Epithelial cell of prostate (primary cell): ENCODE data around the gene WDR87.
"Not testable (repeated sequence)": the region's sequence is repeated elsewhere in the genome, so short reads cannot be mapped to it uniquely, and the experiment has no call there.

ENCODE experiments used
- DNase-seq: peaks from one replicate; pipeline ENCODE4 v3.0.0-alpha.2; 2011; ENCODE audit warnings: low read depth, low spot score
- H3K27ac ChIP-seq: fragments of 450-650 bp; 2 replicates; pipeline ENCODE4 v1.5.1; 2017; ENCODE audit warnings: mild to moderate bottlenecking

Gene WDR87

DNA sequence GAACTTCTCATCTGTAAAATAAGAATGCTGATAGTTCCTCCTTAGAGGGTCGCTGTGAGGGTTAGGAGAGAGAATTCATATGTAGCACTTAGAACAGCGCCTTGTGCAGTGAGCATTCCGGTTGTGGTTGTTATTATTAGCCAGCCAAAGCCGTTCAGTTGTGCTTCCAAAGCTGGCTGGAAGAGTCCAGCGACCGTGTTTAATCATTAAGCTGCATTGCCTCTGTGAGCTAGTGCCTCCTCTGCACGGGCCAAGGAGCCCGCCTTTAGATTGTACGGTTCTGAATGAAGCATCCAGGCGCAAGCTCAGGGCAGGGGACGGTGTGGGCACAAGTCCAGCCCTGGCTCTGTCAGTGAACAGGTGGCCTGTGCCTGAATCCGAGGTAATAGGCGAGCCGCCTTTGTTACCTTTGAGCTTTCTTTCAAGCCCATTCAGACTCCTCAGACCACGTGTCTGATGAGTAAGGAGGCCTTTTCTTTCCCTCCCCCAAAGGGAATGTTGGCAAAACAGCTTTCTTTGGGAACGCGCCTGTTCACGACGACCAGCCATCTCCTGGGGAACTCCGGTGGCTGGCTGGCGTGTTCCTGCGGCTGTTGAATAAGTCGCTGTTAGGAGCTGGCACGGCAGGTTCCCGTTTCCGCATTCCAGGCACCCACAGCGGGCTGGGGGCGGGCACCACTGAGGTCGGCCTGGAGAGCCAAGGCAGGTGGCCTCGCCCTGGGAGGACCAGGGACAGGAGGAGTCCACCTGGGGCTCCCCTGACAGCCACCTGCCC, 25.7 kb upstream of the WDR87 start:
- peak; percentile 73 for DNase-seq
- peak overlapping the region; percentile 84 for H3K27ac ChIP-seq

DNA sequence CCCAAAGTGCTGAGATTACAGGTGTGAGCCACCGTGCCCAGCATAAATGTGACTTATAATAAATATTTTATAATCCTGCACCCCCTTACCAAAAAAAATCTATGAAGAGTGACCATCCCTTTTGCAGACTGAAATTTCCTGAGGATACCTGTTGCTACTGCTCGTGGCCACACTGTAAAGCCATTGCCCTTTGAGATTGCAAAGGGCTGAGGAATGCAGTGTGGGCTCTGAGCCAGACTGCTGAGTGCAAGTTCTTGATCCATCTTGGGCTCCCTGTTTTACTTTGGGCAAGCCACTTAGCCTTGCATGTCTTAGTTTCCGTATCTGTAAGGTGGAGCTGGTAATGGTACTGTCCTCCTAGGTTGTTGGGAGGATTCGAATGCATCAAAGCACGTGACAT, 24.0 kb upstream of the WDR87 start:
- no peak for DNase-seq
- no peak overlapping the region for H3K27ac ChIP-seq

DNA sequence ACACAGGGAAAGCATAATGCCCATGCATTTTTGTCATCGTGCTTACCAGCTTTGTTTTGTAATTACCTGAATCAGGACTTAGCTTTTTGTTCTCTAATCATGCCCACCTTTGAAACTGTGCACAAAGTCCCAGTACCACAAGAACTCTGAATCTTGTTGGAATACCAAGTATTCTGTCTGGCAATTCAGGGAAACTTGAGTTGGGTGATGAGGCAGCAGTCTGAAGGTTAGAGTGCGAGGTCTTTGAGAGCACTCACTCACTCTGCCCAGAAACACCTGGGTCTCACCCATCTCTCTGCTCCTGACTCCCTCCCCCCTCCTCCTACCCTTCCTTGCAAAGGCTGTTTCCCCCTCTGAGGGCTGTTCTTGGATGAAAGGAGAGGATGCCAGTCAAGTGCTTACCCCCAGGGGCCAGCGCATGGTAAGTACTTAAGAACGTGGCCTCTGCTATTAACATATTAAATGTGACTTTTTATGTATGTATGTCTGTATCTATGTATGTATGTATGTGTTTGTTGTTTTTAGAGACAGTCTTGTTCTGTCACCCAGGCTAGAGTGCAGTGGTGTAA, 23.0 kb upstream of the WDR87 start:
- no peak for DNase-seq
- no peak overlapping the region for H3K27ac ChIP-seq

DNA sequence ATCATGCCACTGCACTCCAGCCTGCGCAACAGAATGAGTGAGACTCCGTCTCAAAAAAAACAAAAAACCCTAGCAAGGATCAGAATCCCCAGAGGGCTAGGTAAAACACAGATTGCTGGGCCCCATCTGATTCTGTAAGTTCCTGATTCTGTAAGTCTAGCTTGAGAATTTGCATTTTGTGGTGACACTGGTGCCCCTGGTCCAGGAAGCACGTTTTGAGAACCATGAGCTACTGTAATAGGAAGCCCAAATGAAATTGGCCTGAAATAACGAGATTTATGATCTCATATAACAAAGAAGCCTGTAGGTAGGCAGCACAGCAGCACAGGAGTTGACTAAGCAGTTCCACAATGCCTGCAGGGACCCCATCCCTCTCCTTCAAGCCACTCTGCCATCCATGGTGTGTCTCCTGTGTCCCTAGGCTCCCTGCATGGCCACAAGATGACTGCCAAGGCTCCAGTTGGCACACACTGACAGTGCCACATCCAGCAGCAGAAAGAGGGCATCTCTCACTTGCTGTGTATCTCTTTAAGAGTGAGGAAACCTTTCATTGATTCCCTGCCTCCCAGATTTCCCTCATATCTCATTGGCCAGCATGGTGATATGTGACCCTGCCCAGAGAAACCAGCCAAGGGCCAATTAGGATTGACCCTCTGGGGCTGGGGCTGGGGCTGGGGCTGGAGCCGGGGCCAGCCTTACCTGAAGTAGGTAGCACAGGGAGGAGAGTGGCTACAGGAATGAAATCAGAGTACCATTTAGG, 22.3 kb upstream of the WDR87 start:
- no peak overlapping the region for H3K27ac ChIP-seq

DNA sequence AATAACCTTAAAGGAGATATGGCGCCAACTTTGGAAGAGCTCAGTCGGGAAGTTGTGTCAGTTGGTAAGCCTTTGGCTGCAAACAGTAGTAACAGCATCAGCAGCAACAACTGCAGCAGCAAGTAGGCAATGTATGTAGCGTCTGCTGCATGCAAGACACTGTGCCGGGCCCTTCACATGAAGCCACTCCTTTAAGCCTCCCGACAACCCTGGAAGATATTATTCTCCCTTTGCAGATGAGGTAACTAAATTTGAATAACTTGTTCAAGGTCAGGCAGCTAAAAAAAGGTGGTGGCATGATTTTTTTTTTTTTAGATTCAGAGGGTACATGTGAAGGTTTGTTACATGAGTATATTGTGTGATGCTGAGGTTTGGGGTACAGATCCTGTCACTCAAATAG, 20.3 kb upstream of the WDR87 start:
- DNase-seq = no peak
- H3K27ac ChIP-seq = no peak overlapping the region

More for the DNA sequence above, 22.3 kb upstream of the WDR87 start:
- DNase-seq = no peak

DNA sequence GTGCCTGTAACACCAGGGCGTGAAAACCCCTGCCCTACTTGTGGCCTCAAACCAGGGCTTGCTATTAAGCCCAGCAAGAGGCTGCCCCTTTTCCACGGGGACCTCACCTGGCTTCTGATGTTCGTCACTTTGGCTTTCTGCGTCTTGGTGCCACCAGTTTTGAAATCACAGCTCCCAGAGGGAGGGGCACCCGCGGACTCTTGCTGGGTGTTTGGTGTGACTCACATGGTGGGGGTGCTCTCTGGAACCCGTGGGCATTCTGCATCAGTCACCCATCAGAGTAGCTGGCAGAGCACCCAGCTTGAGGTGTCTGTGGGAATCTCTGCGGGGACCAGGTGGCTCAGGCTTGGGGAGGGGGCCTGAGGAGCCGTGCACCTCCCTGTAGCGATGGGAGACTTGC, 19.9 kb upstream of the WDR87 start:
- no peak overlapping the region for H3K27ac ChIP-seq
- no peak for DNase-seq

DNA sequence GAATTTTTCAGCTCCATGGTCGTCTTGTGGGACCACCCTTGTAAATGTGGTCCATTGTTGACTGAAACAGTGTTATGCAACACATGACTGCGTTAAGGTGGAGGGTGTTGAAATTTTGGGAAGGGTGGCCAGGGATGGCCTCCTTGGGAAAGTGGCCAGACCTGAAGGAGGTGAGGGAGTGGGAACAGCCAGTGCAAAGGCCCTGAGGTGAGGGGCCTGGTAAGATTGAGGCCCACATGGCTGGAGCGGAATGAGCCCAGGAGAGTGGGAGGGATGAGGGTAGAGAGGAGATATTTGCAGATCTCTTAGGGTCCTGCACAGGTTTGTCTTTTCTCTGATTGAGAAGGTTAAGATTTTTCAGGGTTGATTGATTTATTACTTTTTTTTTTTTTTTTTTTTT, 18.8 kb upstream of the WDR87 start:
- H3K27ac ChIP-seq = no peak overlapping the region

DNA sequence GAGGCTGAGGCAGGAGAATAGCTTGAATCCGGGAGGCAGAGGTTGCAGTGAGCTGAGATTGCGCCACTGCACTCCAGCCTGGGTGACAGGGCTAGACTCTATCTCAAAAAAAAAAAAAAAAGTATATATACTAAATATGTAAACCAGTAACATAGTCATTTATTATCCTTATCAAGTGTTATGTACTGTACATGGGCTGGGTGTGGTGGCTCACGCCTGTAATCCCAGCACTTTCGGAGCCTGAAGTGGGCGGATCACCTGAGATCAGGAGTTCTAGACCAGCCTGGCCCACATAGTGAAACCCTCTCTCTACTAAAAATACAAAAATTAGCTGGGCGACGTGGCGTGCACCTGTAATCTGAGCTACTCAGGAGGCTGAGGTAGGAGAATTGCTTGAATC, 18.2 kb upstream of the WDR87 start:
- H3K27ac ChIP-seq, DNase-seq: not testable (repeated sequence)

More for the DNA sequence above, 18.8 kb upstream of the WDR87 start:
- DNase-seq = no peak

DNA sequence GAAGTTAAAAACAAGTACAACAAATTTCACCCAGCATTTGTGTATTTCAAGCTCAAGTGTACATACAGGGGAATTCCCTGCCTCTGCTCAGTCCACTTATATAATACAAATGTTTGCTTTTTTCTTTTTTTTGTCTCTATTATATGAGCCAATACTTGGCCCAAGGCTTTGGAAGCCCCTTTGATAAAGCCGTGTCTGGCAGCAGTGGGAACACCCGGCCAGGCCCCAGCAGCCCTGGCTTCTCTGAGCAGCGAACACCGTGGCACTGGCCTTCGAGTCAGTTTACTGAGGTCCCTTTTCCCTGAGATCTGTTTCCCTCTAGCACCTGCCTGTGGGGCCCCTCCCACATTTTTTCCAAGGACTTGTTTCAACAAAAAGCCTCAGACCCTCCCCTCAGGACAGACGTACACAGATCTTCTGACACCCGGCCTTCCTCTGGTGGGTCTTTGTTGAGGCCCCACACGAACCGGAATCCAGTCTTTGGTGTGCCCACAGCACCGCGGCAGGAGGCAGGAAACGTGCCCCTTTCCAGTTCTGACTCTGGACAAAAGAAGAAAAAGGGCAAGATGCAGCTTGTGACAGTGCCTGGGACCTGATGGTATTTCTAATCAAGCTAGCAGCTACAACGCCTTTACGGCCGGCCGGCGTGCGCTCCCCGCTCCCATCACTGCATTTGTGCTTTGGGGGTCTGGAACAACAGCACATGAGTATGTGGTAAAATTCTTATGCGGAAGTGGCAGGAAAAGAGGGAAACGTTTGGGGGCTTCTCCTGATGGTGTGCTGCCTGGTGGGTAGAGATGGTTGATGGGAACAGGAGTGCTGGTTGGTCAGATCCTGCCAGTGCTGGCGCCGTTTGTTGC, 14.4 kb upstream of the WDR87 start:
- DNase-seq = no peak
- peak overlapping the region; percentile 28 for H3K27ac ChIP-seq

DNA sequence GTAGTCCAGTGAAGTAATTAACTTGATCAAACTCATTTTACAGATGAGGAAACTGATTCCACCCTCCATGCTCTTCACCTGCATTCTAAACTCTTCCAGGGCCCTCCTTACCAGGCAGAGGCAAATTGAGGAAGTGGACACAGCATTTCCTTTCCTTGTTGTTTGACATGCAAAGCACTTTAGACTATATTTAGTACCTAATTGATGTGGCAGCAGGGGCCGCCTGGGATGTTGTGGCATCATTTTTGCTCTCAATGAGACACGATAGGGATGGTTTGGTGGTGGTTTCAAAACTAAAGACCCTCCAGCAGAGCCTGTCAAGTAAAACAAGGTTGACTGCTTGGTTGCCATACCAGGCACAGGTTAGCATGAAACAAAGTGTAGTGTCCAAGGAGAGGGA, 8.5 kb upstream of the WDR87 start:
- H3K27ac ChIP-seq = no peak overlapping the region
- DNase-seq = no peak

DNA sequence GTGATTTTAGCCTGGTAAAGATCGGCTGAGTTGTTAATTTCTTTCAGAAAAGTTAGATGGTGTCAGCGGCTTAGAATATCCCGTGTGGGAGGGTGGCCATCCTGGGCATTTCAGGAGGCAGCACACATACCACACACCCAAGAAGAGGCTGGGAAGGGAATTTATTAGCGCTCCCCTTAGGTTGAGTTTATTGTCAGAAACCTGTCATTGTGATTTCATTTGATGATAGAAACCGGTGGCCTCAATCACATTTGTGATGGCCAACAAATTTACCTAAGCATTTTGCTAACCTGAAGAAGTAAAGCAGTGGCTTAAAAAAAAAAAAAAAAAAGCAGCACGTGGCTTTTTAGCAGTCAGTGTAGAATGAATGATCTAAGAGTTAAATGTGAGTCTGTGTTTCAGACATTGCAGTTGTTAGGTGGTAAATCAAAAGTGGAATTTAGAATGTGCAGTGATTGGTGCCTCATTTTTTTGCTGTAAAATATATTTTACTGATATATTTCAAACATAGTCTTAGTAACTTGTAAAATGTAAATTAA, 3.3 kb upstream of the WDR87 start:
- no peak overlapping the region for H3K27ac ChIP-seq

DNA sequence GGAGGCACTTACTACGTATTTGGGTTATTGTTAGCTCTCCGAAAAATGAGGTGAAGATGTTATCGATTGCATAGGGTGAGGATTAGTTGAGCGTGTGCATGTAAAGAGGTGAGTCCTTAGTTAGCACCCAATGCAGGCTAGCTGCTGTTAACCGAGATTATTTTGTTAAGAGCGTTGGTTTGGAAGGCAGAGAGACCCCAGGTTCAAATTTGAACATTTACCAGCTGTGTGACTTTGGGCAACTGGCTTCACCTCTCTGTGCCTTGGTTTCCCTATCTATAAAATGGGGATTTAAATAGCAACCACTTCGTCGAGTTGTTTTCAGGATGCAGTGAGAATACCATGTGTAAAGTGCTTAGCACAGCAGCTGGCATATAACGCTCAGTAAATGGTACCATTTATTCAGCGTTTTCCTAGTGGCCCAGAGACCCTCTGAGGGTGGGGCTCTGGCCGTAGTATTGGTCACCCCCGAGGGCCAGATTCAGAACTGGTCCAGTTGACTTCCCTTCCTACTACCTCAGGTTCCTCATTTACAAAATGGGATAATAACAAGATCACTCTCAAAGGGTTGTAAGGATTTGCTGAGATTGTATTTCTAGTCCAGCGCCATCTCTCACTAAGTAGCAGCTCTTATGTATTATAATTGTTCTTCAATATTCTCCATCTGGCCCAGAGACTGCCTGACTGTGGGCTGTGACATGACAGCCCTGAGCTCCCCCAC, 1.5 kb upstream of the WDR87 start:
- no peak for DNase-seq

More for the DNA sequence above, 3.3 kb upstream of the WDR87 start:
- no peak for DNase-seq

DNA sequence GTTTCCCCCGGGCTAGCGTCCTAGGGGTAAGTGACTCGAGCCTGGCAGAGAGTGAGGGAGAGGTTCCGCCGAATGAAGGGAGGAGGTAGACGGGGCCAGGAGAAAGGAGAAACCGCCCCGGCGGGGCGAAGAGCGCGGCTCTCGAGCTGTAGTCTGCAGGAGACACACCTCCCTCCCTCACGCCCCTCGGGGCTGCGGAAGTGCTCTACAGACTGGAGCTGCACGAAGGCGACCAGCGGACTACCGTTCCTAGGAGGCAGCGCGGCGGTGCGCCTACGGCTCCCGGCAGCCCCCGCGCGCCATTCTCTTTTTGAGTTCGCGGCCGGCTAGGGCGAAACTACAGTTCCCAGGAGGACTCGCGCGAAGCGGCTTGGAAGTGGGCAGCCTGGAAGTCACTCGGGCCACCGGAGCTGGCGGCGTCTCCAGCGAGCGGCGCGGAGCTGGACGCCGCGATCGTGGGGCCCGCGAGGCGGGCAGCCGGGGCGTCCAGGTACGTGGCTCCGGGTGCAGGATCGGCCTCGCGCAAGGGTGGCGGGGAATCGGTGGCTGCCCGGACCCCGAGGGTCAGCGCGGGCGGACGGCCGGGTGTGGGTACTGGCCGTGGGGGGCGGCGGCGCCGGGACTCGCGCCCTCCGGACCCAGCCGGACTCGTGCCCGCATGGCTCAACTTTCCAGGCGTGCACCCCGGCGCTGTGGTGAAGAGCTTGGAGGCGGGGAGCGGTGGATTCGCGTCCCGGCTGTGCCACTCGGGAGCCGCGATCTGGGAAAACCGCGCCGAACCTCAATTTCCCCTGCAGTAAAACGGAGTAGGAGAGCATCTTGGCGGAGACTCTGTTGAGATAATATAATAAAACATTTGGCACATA, 708 bp upstream of the WDR87 start, which contains the start of gene SIPA1L3:
SIPA1L3 (plus strand) TSS at position 340 of the 866 bp plus-strand sequence. CDS start 174,358 bp downstream, outside the sequence.
- peak; percentile 73 for DNase-seq
- H3K27ac ChIP-seq = peak within 1 kb of the TSS; percentile 66

More for the DNA sequence above, 1.5 kb upstream of the WDR87 start:
- no peak overlapping the region for H3K27ac ChIP-seq

DNA sequence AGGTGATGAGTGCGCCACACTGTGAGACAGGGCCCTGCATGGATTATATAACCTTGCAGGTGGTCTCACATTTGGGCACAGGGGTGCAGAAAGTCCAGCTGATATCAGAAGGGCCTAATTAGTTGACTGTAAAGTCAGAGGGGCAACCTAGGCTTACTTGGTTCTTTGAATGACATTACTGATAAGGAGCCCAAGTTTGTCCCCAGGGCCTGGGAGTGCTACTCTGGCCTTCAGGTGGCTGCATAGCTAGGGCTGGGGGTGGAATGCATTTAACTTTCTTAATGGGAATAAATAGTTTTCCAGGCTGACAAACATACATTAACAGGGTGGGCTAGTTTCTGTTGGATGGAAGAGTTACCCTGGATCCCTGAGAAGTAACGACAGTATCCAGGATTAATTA, 3.3 kb downstream of the WDR87 start:
- no peak for DNase-seq
- H3K27ac ChIP-seq = no peak overlapping the region

DNA sequence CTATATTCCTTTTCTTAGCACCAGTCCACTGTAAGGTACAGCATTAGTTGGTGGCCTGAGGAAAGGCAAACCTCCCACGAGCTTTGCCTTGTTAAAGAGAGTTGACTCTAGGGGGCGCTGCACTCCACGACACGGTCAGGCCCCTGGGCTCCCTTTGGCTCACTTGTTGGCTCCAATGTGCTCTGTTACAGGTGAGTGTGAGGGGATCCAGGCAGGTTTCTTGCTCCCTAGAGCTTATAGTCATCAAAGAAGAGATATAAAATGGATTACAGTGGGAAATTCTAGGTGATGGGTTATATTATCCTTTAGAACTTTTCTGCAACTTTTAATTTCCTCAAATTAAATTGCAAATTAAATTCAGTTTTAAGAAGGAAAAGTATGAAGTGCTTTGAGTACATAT, 3.7 kb downstream of the WDR87 start:
- no peak for DNase-seq
- no peak overlapping the region for H3K27ac ChIP-seq

DNA sequence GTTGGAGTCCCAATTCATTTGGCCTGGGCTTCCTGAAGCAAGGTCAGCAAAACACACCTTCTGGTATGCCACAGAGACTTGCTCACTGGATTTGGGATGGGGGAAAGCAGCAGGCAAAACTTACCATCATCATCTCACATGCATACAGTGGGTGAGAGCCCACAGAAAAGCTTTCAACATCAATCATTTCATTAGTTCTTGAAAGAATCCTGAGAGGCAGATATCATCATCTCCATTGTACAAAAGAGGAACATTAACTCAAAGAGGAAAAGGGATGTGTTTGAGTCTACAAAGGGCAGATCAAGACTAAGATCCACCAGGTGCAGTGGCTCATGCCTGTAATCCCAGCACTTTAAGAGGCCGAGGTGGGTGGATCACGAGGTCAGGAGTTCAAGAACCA, 6.4 kb downstream of the WDR87 start:
- no peak for DNase-seq
- H3K27ac ChIP-seq = no peak overlapping the region

DNA sequence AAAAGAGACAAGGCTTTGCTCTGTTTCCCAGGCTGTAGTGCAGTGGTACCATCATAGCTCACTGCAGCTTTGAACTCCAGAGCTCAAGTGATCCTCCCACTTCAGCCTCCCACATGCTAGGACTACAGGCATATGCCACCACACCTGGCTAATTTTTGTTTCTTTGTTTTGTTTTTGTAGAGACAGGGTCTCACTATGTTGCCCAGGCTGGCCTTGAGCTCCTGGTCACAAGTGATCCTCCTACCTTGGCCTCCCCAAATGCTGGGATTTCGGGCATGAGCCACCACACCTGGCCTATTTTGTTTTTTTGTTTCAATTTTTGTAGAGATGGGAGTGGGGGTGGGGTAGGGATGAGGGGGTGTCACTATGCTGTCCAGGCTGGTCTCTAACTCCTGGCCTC, 6.9 kb downstream of the WDR87 start:
- no peak overlapping the region for H3K27ac ChIP-seq
- no peak for DNase-seq

DNA sequence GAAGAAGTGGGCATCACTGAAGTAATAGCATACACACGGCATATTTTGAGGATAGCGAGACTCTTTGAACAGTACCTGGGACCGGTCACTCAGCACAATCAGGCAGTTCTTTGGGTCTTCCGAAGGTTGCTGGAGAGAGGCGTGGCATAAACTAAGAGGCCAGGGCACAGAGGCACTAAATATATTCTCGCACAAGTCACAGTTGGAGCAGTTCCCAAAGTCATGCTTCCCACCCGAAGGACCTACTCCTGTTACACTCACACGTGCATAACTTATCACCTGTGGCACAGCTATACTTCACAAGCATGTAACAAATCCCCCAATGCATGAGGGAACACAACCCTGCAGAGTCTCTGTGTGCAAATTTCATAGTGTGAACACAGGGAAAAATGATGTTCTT, 10.2 kb downstream of the WDR87 start:
- H3K27ac ChIP-seq = no peak overlapping the region
- DNase-seq = no peak
